Germinal center (tissue), 1 donor: ENCODE results near the gene CBLIF.
"Not testable (repeated sequence)": the region's sequence is repeated elsewhere in the genome, so short reads cannot be mapped to it uniquely, and the experiment has no call there.

ENCODE experiments used
- DNase-seq: peaks from one replicate; pipeline ENCODE4 v3.0.0; 2012; ENCODE audit warnings: mixed read lengths, low spot score

CBLIF gene

DNA sequence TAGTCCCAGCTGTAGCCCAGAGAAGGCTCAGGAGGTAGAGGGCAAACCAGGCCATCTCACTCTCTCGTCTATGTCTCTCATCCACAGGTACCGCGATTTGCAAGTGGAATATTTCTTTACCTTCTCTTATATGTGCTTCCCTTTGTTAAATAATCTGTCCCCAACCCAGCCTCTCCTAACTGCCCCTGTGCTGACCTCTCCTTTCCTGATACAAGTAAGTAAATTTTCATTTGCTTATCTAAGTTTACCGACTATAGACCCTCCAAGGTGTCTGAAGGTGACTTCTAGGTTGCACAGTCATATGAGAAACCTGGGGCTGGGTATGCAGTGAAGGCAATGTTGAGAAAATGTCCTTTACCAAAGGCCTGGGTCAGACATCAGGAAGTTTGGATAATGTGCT, at the start of gene CBLIF:
Gene CBLIF (minus strand): TSS at position 101 of the 400 bp plus-strand sequence. CDS start 46 bp downstream, at position 55.
- no peak for DNase-seq

GRCh38 chr11:59894616-59895015, 49.3 kb upstream of the CBLIF start:
- DNase-seq: no peak

- DNase-seq: no peak
Observed at GRCh38 chr11:59891781-59892181, 46.5 kb upstream of the CBLIF start.

DNA sequence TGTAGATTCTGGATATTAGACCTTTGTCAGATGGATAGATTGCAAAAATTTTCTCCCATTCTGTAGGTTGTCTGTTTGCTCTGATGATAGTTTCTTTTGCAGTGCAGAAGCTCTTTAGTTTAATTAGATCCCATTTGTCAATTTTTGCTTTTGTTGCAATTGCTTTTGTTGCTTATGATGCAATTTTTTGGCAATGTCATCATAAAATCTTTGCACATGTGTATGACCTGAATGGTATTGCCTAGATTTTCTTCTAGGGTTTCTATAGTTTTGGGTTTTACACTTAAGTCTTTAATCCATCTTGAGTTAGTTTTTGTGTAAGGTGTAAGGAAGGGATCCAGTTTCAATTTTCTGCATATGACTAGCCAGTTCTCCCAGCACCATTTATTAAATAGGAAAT, 41.9 kb upstream of the CBLIF start:
- not testable (repeated sequence) for DNase-seq

DNA sequence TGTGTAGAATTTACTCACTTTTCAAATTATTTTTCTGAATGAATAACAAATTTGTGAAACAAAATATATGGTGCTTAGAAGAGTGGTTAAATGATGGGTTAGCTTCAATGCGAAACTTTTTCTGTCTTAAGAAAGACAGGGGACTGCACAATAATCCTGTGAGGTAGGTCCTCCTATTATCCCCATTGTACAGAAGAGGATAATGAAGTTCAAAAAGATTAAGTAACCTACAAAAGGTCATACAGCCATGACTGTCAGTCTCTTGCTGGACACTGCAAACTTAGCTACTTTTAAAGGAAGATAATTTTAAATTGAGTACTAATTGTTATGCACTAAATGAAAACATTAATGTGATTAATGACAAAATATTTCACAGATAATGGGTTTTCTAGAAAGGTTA, 38.3 kb upstream of the CBLIF start:
- DNase-seq: no peak

DNA sequence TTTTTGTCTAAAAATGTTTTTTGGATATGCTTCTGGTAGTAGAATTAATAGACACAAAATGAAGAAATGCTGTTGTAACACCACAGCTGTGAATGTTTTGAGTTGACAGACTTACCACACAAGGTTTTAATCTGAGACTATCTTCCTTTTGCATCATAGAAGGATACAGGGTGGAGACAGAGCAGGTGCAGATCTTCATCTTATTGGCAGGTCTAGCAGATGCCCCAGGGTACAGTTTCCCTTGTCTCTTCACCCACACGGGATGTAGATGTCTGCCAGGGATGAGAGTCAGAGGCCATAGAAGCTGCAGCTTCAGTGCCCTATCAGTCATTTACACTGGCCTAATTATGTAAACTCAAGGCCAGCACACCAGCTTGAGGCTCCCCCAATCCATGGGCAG, 34.3 kb upstream of the CBLIF start:
- DNase-seq: no peak

- DNase-seq: no peak
Observed at GRCh38 chr11:59878575-59878974, 33.3 kb upstream of the CBLIF start, which contains the start of gene OOSP3. OOSP3 (plus strand) TSS chr11:59878782; CDS start chr11:59878809, 27 bp downstream.

- no peak for DNase-seq
Observed at GRCh38 chr11:59877784-59878183, 32.5 kb upstream of the CBLIF start.

- no peak for DNase-seq
Observed at GRCh38 chr11:59877325-59877724, 32.0 kb upstream of the CBLIF start.

DNA sequence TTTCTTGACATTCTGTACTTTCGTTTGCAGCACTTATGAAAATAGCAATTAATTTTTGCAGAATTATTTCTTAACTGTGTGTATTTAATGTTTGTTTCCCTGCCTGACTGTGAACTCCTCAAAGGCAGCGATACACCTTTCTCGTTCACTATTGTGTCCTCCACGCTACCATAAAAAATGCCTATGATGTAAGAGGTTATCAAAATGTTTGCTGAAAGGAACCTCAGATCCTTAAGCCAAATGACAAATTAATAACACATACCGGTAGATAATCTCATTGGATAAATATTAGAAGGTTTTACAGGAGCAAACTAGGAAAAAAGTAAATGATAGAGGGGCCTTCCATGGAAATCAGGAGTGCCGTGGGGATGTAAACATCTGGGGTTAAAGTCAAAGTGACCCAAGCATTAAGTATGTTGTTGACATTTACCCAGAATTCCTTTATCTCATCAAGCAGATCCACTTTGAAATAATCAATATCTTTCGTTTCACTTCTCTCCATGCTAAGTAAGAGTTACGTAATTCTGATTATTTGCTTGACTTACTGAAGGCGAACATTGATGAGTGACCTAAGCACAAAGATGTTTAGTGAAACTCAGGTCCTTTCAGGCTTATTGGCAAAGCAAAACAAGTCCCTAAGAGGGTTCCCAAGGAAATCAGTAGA, 30.7 kb upstream of the CBLIF start:
- no peak for DNase-seq

- no peak for DNase-seq
Observed at GRCh38 chr11:59872076-59872475, 26.8 kb upstream of the CBLIF start.

DNA sequence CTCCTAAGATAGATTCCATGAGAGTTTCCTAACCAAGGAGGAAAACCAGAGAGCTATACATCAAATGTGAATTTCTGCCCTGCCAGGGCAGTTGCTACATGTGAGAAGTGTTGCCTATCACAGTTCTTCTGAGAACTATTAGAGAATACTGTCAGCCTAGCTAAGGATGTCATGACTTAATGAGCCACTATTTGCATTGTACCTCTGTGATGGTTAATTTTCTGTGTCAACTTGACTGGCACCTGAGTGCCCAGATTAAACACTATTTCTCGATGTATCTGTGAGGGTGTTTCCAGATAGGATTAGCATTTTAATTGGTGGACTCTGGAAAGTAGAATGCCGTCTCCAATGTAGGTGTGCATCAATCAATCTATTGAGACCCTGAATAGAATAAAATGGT, 22.6 kb upstream of the CBLIF start:
- no peak for DNase-seq

DNA sequence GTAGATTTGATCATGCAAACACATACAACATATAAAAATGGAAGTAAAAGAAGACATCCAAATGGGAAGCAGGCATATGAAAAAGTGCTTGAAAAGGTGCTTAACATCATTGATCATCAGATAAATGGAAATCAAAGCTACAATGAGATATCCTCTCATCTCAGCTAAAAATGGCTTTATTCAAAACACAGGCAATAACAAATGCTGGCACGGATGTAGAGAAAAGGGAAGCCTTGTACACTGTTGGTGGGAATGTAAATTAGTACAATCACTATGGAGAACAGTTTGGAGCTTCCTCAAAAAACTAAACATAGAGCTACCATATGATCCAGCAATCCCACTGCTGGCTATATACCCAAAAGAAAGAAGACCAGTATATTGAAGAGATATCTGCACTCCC, 21.5 kb upstream of the CBLIF start:
- DNase-seq: no peak

DNA sequence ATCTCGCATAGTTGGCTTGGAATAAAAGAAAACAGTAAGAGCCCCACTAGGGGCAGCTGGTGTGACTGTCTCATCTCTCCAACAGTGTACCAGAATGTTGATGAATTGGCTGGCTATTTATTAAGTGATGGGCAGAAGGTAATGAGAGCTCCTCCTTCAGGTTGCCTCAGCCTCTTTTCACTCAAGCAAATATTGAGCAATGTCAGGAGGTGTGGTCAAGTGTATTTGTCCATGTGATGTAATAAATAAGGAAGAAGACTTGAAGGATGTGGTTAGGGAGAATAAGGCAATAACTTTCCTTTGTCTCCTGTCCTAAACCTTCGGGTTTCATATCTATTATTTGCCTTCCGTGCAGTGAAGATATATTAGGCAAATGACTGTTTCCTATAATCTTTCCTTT, 21.1 kb upstream of the CBLIF start, which contains the start of gene TCN1:
Gene TCN1 (minus strand): TSS at position 91 of the 400 bp plus-strand sequence. CDS start 17 bp downstream, at position 74.
- DNase-seq: no peak

GRCh38 chr11:59865031-59865430, 19.7 kb upstream of the CBLIF start:
- no peak for DNase-seq

- DNase-seq: no peak
Observed at GRCh38 chr11:59862252-59862651, 17.0 kb upstream of the CBLIF start.

DNA sequence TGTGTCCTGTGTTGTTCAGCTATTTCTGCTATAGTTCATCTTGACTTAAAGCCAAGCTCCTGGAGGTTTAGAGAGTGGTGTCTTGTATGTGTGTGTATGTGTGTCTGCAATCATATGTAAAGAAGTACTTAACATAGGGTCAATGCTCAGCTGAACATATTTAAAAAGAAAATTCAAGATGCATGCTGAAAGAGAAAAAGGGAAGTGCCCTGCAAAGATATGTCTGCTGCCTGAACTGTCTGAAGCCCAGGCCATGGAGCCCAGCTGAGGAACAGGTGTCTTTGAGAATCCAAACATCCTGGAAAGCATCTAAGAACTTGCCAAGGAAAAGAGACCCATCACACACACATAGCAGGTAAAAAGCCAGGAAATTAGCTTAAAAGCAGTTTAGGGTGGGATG, 14.4 kb upstream of the CBLIF start:
- no peak for DNase-seq

DNA sequence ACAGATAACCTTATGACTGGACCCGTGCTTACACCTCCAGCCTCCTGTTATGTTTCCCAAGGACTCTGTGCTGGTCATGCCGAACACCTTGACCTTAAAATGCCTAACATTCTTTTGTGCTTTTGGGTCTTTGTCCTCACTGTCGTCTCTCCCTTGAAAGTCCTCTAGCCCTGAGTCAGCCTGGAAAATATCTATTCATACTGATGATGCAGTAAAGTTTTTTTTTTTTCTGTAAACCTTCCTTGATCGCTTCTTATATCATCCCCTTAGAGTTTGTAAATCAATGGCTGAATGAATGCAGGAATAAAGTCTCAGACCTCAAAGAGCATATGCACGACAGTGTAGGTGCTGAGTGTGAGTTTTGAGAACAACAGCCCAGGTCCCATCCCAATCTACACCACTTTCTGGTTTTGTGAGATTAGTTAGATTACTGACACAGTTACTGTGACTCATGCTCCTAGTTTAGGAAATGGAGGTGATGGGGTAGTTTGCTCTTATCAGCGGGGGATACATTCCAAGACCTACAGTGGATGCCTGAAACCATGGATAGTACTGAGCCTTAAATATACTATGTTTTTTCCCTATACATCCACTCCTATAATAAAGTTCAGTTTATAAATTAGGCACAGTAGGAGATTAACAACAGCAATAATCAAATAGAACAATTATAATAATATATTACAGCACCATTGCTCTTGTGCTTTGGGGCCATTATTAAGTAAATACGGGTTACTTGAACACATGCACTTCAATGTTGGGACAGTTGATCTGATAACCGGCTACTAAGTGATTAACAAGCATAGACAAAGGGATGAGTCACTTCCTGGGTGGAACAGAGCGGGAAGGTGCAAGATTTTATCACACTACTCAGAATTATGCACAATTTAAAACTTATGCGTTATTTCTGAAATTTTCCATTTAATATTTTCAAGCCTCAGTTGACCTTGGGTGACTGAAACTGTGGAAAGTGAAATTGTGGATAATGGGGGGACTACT, 12.4 kb upstream of the CBLIF start:
- no peak for DNase-seq

DNA sequence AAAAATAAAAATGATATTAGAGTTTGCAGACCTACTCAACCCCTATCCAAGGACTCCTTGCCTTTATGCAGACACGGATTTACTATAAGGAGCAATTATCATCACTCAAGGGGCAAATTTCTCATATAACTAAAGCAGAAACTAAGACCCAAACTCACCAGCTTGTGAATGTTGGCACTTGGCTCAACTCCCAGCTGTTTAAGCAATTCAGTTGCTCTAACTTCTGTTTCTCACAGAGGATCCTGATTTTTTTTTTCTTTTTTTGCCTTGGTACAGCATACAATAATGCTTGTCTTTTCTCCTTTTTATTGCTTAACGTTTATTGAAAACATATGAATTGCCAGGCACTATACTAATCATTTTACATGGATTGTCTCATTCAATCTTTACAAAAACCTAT, 9.6 kb upstream of the CBLIF start:
- no peak for DNase-seq

DNA sequence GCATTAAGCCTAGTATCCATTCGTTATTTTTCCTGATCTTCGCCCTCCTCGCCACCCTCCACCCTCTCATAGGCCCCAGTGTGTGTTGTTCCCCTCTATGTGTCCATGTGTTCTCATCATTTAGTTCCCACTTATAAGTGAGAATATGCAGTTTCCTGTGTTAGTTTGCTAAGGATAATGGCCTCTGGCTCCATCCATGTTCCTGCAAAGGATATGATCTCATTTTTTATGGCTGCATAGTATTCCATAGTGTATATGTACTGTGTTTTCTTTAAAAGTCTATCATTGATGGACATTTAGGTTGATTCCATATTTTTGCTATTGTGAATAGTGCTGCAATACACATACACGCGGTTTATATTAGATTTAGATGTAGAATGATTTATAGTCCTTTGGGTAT, 6.1 kb upstream of the CBLIF start:
- DNase-seq: not testable (repeated sequence)

DNA sequence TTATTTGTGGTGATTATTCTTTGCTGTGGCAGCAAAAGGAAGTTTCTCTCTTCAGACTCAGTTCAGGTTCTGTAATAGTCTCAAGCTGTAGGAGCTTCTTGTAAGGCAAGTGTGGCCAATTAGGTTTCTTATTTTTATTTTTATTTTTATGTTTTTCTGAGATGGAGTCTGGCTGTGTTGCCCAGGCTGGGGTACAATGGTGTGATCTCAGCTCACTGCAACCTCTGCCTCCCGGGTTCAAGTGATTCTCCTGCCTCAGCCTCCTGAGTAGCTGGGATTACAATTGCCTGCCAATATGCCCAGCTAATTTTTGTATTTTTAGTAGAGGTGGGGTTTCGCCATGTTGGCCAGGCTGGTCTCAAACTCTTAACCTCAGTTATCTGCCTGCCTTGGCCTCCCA, 4.3 kb upstream of the CBLIF start:
- not testable (repeated sequence) for DNase-seq

DNA sequence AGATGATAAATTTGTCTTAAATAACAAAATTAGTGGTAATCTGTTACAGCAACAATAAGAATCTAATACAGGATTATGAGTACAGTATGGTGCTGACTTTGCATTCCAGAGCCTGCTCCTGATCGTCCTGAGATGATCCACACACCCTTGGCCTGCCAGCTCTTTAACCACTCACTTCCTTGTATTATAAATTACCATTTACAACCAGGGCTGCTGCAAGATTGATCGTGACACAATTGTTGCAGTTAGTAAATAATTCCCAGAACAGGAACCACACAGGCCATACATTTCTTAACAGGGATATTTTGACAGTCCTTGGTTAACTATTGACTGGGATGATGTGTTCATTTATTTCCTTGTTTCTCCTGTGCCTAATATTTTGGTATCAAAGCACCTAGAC, 3.8 kb upstream of the CBLIF start:
- DNase-seq: no peak

DNA sequence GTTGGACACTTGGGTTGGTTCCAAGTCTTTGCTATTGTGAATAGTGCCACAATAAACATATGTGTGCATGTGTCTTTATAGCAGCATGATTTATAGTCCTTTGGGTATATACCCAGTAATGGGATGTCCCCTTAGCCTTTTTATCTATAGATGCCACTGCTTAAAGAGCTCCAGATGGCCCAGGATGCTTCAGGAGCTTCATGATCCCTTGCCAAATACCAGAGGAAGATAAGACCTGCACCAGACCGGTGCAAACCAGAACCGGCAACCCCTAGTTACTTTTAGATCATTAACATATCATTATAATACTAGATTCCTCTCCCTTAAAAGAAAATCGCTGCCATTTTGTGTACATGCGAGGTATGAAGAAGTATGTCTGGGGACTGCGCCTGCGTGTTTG, 3.1 kb upstream of the CBLIF start:
- DNase-seq: not testable (repeated sequence)
